Fibroblast of mammary gland (primary cell): ENCODE results near the gene GLI2.

ENCODE experiments used
- DNase-seq: peaks from one replicate; pipeline ENCODE4 v3.0.0-alpha.2; 2010; ENCODE audit warnings: low read depth
- H3K4me3 ChIP-seq: 2 replicates; pipeline ENCODE4 v1.5.1; 2011; ENCODE audit warnings: low read depth, mild to moderate bottlenecking, low read length, moderate library complexity; ENCODE audit not compliant: control insufficient read depth
- CTCF ChIP-seq: conservative IDR thresholded peaks from 2 replicates; pipeline ENCODE4 v1.5.1; 2011; ENCODE audit warnings: low read depth, low read length, inconsistent platforms; ENCODE audit not compliant: control insufficient read depth, insufficient read depth

The GLI2 gene

GRCh38 chr2:120760446-120761135 lies 24.9 kb downstream of the GLI2 start:
- TF ChIP-seq CTCF: no peak
- peak; percentile 58 for DNase-seq
- H3K4me3 ChIP-seq: no peak overlapping the region

GRCh38 chr2:120761164-120761861 lies 25.6 kb downstream of the GLI2 start:
- no peak for TF ChIP-seq CTCF
- no peak overlapping the region for H3K4me3 ChIP-seq
- no peak for DNase-seq

GRCh38 chr2:120761911-120762310 lies 26.2 kb downstream of the GLI2 start:
- no peak for TF ChIP-seq CTCF
- no peak overlapping the region for H3K4me3 ChIP-seq
- no peak for DNase-seq

GRCh38 chr2:120762341-120763061 lies 26.8 kb downstream of the GLI2 start:
- no peak for DNase-seq
- no peak for TF ChIP-seq CTCF
- H3K4me3 ChIP-seq: no peak overlapping the region

GRCh38 chr2:120763508-120763907 lies 27.8 kb downstream of the GLI2 start:
- no peak for TF ChIP-seq CTCF
- DNase-seq: peak; percentile 40
- H3K4me3 ChIP-seq: no peak overlapping the region

- H3K4me3 ChIP-seq: no peak overlapping the region
- no peak for DNase-seq
Measured at GRCh38 chr2:120763931-120764330, 28.3 kb downstream of the GLI2 start.

More at GRCh38 chr2:120763931-120764330, 28.3 kb downstream of the GLI2 start:
- no peak for TF ChIP-seq CTCF
